GM06990 (cell line): ENCODE measurements around the gene COL27A1.

Source experiments
- DNase-seq: peaks from one replicate; pipeline ENCODE4 v3.0.0-alpha.2; 2011; ENCODE audit not compliant: insufficient read length; ENCODE audit errors: extremely low read depth
- H3K27me3 ChIP-seq: replicated peaks from 2 replicates; pipeline ENCODE4 v1.6.0; 2011; ENCODE audit warnings: low read length; ENCODE audit not compliant: control insufficient read depth, insufficient read depth
- H3K36me3 ChIP-seq: 2 replicates; pipeline ENCODE4 v1.5.1; 2011; ENCODE audit warnings: low read length; ENCODE audit not compliant: control insufficient read depth, insufficient read depth
- H3K4me3 ChIP-seq: replicated peaks from 2 replicates; pipeline ENCODE4 v1.5.1; 2011; ENCODE audit warnings: low read depth, mild to moderate bottlenecking, control low read depth, low read length
- CTCF ChIP-seq: IDR thresholded peaks from 2 replicates; pipeline ENCODE4 v1.5.1; 2011; ENCODE audit warnings: low read length, control low read depth, mild to moderate bottlenecking, inconsistent platforms; ENCODE audit not compliant: insufficient read depth, poor library complexity, severe bottlenecking

COL27A1 gene

GRCh38 chr9:114310471-114311450, 155.4 kb downstream of the COL27A1 start:
- TF ChIP-seq CTCF, result no peak
- no peak for DNase-seq
- Histone ChIP-seq H3K36me3 (no peaks in the 10 kb centered on the region), H3K27me3 (no peaks in the 10 kb centered on the region; the same call in 1 of the 2 replicates), H3K4me3 (no peak overlapping the region)

GRCh38 chr9:114311571-114312512, 156.5 kb downstream of the COL27A1 start:
- no peak for TF ChIP-seq CTCF
- no peak for DNase-seq

GRCh38 chr9:114312513-114312875, 157.2 kb downstream of the COL27A1 start:
- no peak for DNase-seq
- TF ChIP-seq CTCF, result no peak
- H3K36me3 ChIP-seq, result no peaks in the 10 kb centered on the region

More at GRCh38 chr9:114311571-114312512, 156.5 kb downstream of the COL27A1 start:
- Histone ChIP-seq H3K36me3 (no peaks in the 10 kb centered on the region), H3K27me3 (no peaks in the 10 kb centered on the region; the same call in 1 of the 2 replicates), H3K4me3 (no peak overlapping the region)

GRCh38 chr9:114313186-114313585, 157.8 kb downstream of the COL27A1 start:
- no peak for TF ChIP-seq CTCF
- Histone ChIP-seq H3K4me3 (no peak overlapping the region), H3K36me3 (no peaks in the 10 kb centered on the region), H3K27me3 (no peaks in the 10 kb centered on the region; the same call in 1 of the 2 replicates)
- no peak for DNase-seq

More at GRCh38 chr9:114312513-114312875, 157.2 kb downstream of the COL27A1 start:
- no peak overlapping the region for H3K4me3 ChIP-seq
- no peaks in the 10 kb centered on the region; the same call in 1 of the 2 replicates for H3K27me3 ChIP-seq

GRCh38 chr9:114314256-114314867, 159.0 kb downstream of the COL27A1 start:
- no peak for DNase-seq
- TF ChIP-seq CTCF, result no peak
- Histone ChIP-seq H3K27me3 (no peaks in the 10 kb centered on the region; the same call in 1 of the 2 replicates), H3K4me3 (no peak overlapping the region), H3K36me3 (no peaks in the 10 kb centered on the region)
